ENCODE measurements around the gene PRELID1.

PRELID1 gene

DNA sequence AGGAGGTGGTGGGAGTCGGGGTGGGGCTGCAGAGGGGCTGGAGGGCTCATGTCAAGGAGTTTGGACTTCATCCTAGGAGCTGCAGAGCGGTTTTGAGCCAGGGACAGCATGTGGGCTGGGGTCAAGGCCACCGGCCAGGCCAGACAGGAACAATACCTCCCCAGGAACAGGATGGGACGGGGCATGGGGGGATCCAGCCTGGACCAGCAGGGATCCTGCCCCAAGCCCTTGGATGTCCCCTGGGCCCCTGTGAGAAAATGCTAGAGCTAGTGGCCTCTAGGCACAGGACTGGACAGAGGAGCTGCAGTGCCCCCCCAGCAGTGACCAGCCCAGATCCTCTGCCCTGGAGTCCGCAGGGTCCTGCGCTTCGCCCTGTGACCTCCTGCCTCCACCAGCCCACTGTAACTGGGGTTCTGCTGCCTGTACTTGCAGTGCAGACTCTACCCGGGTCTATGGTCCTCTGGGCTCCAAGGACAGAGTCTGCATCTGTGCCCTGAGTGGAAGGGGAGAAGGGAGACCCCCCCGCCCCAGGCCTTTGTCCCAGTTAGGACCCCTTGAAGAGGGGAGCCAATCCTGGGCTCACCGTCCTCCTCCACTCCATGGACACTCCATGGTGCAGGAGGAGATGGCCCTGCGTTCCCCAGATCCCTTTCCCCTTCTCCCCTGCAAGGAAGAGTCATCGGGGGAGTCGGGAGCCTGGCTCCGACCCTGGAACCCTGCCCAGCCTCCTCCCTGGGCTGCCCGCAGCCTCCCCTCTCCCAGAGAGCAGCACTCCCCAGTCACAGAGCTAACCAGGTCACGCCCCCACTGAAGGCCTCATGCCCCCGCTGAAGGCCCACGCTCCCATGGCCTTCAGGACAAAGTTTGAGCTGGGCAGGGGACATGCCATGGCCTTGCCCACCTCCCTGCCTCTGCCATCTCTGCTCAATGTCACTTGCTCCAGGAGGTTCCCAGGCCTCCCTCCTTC lies 11.1 kb downstream of the PRELID1 start:
- DNase-seq = no peak

DNA sequence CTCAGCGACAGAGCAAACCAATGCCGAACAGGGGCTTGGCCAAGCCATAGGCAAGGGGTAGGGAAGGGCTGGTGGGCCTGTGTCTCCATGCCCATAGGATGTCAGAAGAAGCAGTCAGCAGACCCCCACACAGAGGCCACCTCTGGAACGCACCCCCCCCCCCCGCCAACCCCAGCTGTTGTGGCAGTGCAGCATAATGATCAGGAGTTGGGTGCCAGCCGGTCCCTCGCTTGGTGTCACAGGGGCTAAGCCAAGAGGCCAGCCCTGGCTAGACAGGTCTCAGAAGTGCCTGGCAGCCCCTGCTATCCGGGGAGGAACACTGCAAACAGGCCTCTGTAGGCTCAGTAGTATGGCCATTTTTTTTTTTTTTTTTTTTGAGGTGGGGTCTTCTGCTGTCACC lies 11.8 kb downstream of the PRELID1 start:
- DNase-seq = no peak

DNA sequence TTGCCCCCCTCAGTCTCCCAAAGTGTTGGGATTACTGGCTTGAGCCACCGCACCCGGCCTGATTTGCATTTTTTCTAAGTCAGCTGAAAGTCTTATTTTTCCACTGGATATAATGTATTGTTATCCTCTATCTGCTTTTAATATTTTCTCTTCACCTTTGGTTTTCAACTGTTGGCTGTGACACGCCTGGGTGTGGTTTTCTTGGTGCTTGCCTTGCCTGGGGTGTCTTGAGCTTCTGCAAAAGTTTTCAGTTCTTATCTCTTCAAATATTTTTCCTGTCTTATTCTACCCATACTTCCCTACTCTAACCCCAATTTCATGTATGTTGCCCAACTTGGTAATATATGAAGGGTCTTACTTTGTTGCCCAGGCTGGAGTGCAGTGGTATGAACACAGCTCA lies 12.4 kb downstream of the PRELID1 start:
- DNase-seq = no peak

DNA sequence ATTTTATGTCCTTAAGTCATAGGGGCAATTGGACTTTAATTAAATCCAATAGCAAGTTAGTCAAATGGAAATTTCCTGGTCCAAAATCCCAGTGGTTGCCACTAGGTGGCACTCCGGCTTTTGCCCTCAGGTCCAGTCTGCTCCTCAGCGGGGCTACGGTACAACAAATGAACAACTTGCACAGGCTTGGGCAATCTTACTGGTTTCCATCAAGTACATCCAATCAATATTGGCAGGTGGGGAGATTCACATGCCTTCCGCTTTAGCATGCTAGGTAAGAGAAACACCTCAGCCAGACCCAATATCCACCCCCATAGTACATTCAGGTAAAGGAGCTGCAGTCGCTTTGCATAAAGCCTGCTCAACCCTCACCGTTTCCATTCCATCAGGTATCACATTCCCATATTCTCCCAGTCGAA lies 14.4 kb downstream of the PRELID1 start:
- DNase-seq = peak; percentile 35

DNA sequence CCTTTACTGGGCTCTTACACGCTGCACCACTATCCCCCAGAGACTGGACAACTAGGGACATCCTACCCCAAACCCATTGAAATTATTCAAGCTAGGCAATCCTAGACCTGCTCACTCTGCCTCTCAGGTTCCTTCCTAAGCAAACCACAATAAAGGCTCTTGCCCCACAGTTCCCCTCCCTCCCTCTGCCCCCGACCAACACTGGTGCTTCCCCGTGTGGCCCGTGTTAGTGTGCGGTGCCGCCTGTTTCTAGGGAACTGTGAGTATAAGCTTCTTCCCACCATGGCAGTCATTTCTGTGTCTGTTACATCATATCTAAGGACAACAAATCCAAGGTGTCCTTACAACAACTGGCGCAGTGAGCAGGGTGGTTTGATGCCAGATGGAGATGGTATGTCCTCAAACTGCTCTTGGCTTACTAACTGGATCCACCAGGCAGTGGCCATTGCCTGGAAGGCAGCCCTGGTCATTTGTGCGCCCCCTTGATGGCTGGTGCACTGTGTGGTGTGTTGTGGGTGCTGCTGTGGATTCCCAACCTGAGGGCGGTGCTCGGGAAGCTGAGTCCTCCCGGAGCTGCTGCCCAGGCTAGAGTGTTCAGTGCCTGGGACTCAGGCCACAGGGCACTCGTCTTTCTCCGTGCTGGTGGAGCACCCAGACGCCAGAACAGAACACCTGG lies 16.5 kb downstream of the PRELID1 start:
- DNase-seq = no peak

DNA sequence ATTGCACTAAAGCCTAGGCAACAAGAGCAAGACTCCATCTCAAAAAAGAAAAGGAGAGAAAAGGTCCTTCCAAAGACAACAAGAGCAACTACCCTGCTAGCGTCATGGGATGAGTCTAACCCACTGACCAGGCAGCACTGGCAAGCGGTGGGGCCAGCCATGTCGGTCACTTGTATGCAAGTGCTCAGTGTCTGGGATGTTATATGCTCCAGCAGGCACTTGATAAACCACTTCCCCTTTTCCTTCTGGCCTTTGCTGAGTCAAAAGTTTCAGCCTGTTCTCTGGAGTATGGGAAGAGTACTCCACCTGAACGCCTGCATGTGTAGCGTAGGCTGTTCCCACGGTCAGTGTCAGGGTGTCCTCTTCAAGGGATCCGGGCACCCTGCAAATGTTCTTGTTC lies 17.3 kb downstream of the PRELID1 start:
- DNase-seq = no peak

DNA sequence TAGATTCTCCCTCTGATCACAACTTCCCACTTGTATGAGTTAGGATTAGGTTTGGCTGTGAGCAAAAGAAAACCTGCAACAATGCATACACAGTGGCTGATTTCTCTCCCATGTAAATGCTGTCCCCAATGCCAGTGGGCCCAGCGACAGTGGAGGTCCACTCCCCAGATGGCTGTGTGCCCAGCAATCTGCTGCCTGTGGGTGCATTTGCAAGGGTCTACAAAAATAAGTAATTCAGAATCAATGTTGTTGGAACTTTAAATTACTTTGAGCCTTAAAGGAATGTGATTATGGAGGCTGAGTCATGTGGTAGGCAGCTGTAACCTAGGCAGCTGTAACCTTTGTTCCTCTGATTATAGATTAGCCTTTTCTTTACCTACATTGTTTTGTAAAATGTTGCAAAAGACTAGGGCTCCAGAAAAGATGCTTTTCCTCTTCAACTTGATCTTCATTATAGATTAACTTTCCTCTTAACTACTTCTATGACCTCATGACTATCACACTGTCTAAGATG lies 22.3 kb downstream of the PRELID1 start:
- DNase-seq = no peak

DNA sequence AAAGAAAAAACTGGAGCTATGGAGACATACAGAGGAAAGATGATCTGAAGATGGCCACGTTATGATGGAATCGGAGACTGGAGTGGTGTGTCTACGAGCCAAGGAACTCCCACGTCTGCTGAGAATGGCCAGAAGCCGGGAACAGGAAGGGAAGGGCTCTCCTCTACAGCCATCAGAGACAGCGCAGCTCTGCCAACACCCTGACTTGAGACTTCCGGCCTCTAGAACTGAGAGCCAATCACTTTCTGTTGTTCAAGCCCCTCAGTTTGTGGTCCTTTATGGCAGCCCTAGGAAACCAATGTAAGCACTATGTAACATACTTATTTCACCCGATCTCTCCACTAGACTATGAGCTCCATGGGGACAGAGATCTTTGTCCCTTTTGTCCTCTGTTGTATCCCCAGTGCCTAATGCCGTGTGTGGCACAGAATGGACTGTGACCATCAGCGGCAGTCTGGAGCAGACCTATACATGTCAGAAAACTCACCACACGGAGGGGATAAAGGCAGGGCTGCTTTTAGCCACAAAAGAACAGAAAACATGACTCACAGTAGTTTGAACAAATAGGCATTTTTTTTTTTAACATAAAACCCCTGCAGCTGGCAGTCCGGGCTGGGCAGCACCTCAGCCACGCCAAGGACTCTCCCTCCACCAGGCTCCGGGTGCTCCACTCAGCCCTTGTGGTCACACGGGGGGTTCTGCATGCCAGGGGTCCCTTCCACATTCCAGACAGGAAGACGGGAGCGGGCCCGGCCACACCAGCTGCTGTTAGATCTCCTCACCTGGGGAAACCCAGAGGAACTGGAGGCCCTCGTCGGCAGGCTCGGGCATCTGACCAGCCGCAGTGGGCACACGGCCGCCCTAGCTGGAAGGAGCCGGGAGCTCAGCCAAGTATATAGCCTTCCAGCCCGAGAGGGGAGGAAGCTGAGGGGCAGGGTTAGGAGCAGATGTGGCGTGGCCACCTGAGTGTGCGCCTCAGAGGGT lies 24.2 kb downstream of the PRELID1 start:
- no peak for DNase-seq

DNA sequence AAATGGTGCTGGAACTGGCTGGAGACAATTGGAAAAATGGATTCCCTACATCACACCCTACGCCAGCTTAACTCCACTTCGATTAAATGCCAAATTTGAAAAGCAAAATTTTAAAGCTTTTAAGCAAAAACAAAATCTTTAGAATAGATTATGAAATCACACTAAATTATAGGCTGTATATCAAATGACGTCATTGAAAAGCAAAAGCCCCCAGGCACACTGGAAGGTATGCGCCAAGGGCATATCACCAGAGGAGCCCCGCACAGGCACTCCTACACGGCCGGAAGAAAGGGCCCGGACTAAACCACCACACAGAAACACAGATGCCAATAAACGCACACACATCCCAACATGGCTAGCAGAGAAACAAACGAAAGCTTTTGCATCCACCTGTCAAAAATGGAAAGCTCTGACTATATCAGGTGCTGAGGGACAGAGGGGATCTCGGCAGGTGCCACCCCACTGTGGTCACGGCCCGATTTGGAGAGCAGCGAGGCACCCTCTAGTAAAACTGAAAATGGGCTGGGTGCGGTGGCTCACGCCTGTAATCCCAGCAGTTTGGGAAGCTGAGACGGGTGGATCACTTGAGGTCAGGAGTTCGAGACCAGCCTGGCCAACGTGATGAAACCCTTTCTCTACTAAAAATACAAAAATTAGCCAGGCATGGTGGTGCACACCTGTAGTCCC lies 25.1 kb downstream of the PRELID1 start:
- no peak for DNase-seq

DNA sequence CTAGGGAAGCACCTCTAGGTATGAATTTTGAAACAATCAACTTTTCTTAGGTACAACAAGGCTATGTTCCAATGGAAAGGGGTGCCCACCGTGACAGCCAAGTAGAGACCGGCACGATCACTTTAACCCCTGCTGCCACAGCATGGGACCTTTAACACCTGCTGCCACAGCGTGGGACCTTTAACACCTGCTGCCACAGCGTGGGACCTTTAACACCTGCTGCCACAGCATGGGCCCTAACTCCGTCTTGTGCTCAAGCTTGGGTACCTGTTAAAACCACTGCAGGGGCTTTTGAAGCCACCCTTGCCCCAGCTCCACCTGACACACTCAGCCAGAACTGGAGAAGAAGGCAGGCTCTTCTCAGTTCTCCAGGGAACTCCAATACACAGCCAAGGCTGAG lies 26.3 kb downstream of the PRELID1 start:
- DNase-seq = no peak

DNA sequence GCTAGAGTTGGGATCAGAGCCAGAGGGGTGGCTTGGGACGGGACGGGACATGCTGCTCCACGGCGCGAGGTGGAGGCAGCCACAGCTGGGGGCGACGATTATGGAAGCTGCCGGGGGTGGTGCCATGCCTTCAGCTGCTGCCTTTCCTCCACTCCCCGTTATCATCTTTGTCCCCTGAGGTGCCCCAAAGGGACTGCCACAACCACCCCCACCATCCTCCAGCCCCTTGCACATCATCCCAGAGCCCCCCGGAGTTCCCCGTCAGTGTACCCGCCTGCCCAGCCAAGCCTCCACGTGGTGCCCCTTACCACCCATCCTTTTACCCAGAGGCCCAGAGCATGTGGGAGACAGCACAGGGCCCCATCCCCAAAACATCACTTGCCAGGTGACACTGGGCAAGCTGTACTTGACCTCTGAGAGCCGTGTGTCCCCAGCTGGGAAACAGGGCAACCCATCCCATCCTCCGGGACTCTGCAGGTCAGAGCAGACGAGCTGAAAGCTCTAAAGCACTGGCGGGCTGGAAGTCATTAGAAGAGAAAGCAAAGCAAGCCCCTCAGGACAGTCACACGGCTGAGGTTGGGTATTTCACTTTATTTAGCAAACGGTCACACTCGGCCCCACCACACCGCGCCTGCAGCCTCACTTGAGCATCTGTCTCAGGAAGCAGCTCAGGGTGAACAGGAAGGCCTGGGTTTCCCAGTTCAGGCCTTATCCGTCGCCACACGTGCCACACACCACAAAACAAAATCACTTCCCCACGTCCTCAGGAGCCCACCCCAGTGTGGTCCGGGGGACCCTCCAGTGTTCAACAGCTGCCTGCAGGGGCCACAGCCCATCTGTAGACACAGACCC lies 27.6 kb downstream of the PRELID1 start:
- no peak for DNase-seq

DNA sequence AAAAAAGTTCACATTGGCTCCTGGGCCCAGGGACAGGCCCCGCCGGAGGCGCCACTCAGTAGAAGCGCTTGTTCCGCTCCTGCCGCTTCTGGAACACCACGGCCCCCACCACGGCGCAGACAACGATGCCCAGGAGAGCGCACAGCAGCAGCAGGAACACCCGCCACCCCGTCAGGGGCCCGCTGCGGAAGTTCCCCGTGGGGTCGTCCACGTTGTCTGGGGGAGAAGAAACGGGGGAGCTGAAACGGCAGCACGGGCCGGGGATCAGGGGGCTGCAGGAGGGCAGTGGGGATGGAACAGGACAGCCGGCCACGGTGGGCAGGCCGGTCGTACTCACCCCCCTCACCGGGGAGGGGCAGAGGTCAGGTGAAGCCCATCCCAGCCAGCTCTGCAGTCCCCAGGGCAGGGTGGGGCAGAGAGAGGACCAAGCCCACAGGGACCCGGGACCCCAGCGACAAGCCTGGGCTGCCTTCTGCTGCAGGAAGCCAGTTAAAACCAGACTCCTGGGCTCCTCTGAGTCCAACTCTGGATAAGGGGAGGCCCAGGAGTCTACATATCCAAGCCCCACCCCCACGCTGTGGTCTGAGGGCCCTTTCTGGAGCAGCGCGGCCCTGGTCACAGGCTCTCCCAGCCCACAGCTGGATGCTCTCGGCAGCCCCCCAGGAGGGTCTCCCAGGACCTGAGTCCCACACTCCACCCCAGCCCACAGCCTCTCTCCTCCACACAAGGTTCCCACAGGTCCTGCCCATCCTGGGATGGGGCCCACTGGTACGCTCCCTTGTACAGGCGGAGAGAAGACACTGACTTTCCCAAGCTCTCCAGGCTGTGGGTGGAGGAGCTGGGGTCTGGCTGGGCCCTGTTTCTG lies 28.7 kb downstream of the PRELID1 start:
- no peak for DNase-seq

DNA sequence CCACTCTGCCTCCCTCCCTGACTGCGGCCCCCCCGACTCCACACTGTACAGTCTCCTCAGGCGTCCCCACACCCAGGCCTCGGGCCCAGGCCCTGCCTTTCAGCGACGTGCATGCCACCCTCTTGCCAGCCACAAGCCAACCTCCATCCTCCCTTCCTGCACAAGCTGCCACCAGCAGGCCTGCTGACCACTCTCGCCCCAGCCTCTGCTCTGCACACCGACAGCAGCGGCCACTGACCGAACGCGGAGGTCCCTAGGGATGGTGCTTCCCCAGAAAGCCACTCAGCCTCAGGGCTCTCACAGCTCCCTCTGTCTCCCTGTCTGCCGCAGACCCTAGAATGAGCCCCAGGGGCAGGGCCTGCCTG lies 29.3 kb downstream of the PRELID1 start:
- DNase-seq = no peak

DNA sequence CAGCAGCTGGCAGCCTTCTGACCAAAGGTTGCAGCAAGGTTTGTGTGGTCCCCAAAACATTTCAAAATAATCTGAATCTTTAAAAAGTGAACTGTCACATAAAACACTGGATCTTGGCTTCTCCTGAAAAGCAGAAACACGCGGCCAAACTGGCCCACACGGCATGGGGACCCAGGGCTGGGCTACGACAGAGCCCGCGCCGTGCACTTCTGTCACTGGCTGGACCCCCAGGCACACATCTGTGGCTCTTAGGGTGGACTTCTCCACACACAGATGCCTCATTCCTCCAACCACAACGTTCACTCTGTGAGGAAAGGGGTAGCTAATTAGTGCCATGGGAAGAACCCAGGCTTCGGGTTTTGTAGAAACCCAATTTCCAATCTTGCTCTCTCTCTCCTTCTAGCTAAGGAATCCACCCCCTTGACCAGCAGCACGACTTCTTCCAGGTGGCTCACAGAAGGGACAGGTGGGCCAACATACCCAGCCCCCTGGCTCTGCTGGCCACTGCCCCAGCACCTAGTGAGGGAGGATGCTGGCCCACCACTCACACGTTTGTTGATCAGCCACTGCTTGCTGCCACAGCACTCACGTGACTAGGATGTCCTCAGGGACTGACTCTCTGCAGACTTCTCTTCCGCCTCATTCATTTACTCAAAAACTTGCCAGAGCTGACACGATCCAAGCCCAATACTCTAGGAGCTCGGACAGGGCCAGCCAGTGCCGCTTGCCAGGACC lies 30.0 kb downstream of the PRELID1 start:
- no peak for DNase-seq

DNA sequence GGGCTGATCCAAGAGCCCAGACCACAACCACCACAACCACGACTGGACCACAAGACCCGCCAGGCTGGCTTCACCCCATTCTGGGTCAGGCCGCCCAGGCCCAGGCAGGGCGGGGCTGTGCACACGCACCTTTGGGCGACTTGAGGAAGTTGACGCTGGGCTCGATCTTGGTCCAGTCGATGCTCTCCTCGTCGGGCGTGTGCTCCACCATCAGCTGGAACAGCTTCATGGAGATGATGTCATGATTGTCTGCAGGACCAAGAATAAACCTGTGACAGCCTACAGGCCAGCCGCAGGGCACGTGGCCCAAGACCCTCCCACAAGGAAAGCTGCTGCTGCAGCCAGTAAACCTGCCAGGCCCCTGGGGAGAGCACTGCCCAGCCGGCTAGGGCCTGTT lies 30.6 kb downstream of the PRELID1 start:
- no peak for DNase-seq

DNA sequence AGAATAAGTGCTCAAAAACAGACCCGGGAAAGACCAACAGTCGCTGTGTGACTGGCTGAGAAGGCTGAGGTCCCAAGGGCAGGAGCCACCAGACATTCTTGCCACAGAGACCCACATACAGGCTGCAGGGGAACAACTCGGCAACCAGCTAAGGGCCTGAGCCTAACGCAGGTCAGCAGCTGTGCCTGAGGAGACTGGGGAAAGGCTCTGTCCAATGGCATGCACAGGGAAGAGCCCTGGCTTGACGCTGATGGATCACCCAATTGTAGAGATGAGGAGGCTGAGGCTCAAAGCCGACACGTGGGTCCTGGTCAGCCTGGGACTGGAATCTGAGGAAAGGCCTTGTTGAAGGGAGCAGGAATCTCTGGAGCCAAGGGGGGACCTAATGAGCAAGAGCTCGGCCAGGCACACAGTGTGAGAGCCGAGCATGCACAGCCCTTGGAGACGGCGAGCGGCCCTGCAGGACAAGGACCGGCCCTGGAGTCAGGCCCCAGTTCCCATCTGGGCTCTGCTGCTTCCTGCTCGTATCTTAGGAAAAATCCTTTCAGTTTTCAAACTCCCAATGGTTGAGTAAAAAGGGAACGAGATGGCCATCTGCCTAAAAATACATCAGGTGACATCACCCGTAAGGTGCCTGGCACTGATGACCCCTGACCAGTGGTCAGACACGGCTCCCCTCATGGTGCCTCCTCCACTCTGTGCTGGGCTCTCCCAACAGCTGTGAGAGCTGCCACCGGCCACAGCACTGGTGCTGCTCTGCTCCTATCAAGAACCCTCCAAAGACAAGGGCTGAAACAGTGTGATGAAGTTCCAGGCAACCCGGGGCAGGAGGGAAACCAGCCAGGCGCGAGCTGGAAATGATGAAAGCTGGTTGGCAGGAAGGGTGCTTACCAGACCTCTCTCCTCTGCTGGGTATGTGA lies 31.4 kb downstream of the PRELID1 start:
- DNase-seq = no peak

DNA sequence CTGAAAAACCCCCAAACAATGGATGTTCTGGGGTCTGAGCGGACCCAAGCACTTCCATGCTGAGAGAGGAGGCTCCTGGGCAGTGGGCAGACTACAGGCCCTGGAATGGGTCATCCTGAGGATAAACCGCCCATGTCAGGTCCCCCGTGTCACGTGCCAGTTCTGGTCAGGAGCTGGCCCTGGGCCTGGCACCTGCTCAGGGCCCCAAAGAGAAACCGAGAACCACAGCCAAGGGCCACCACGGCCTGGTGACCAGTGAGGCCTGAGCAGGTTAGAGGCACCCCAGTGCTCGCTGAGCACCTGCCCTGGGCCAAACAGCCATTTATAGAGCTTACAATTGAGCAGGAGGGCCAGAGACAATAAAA lies 32.1 kb downstream of the PRELID1 start:
- DNase-seq = no peak

DNA sequence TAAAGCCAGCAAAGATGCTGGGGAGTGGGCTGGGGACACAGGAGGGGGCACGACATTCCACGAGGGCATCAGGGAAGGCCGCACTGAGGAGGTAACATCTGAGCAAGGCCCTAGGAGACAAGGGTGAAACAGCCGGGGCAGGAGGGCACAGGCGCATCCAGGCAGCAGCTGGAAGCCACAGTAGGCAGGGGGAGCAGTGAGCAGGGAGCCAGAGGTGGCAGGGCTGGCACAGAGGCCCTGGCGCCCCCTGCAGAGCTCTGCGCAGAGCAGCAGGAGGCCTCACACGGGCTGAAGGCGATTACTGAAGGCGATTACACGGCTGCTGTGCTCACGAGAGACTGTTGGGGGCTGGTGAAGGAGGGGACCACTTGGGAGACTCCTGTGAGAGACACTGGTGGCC lies 32.5 kb downstream of the PRELID1 start:
- DNase-seq = no peak

Measured in NCI-H774 (cell line).